ENCODE measurements around the gene KIF16B. TPM values are rescaled to one million over a fixed set of nuclear protein-coding genes. Genes with fewer than 3 reads are reported as not detected.
A peak's percentile ranks its signal among the peaks of the same experiment; 100 is the strongest.

Gene KIF16B
- total and polyA plus RNA-seq, 9 of the 15 experiments (the other 6 are each of a cell fraction or from before 2014, with no cell fraction given) = 1.00 to 10.6 (median 8.5) TPM

GRCh38 chr20:16280219-16280618, 293.0 kb downstream of the KIF16B start:
- H3K4me2 ChIP-seq (ENCODE audit: insufficient read depth, low read length) = no peak overlapping the region
- ATAC-seq (no peak), FAIRE-seq (no peak), DNase-seq (ENCODE audit: extremely low read depth in 1 of 4, low spot score in 3 of 4) (no peak)
- H3K9me1 ChIP-seq (ENCODE audit: control insufficient read depth, insufficient read depth, low read length) = no peaks in the 10 kb centered on the region
- no peak overlapping the region for H3K9ac ChIP-seq (ENCODE audit: insufficient read depth in 1 of 2, low read depth in 2 of 2, low read length in 2 of 2)
- 61% methylated on average over 2 of the region's 2 CpGs for WGBS (ENCODE audit: insufficient coverage, low coverage, missing lambda C conversion rate)
- ChIA-PET POLR2A (no interaction called here), CTCF (ENCODE audit: low intra/inter-chr PET ratio) (no interaction called here)
- H3K27ac ChIP-seq (ENCODE audit: extremely low read depth, low read depth, low read length) = no peak overlapping the region
- BruUV-seq (replicated peaks) = no TSS peak
- H4K20me1 ChIP-seq (replicated peaks; ENCODE audit: control insufficient read depth, insufficient read depth, low read length) = no peaks in the 10 kb centered on the region
- H3K79me2 ChIP-seq (ENCODE audit: control insufficient read depth, insufficient read depth, low read length) = no peaks in the 10 kb centered on the region
- no peaks in the 10 kb centered on the region for H3K9me3 ChIP-seq (replicated peaks; ENCODE audit: control insufficient read depth, insufficient read depth, low read depth, low read length)
- in situ Hi-C loops (cut with MboI) (no loop called here), intact Hi-C loops (cut with micrococcal nuclease) (no loop called here)
- no peaks in the 10 kb centered on the region for H3K27me3 ChIP-seq (ENCODE audit: control insufficient read depth in 2 of 2, insufficient read depth in 2 of 2, low read length in 2 of 2)
- H2AFZ ChIP-seq (ENCODE audit: low read depth, low read length) = no peak overlapping the region
- H3K4me1 ChIP-seq (replicated peaks in 1 of 2; ENCODE audit: control insufficient read depth in 2 of 2, insufficient read depth in 2 of 2, low read length in 2 of 2) = peaks cover 0 to 3% of the 10 kb centered on the region in 2 experiments; a peak in 1 of 5 replicates
- no peaks in the 10 kb centered on the region for H3K36me3 ChIP-seq (ENCODE audit: control insufficient read depth, insufficient read depth, low read length)
- TF ChIP-seq ZNF3 (CRISPR knock-in tag; IDR thresholded peaks at IDR 0.05) (no peak), TGIF2 (CRISPR knock-in tag; IDR thresholded peaks at IDR 0.05) (no peak)
- H3K4me3 ChIP-seq = no peak overlapping the region

- in situ Hi-C loops (cut with MboI) = no loop called here
- no peak overlapping the region for H3K4me2 ChIP-seq (ENCODE audit: insufficient read depth, low read length)
- H3K36me3 ChIP-seq (ENCODE audit: control insufficient read depth, insufficient read depth, low read length) = no peaks in the 10 kb centered on the region
- intact Hi-C loops (cut with micrococcal nuclease) = no loop called here
- no peaks in the 10 kb centered on the region for H4K20me1 ChIP-seq (replicated peaks; ENCODE audit: control insufficient read depth, insufficient read depth, low read length)
- no peaks in the 10 kb centered on the region for H3K79me2 ChIP-seq (ENCODE audit: control insufficient read depth, insufficient read depth, low read length)
- ATAC-seq (no peak), DNase-seq (ENCODE audit: extremely low read depth in 1 of 4, low spot score in 3 of 4) (no peak), FAIRE-seq (no peak)
- TF ChIP-seq CTCF (IDR thresholded peaks at IDR 0.05 in 2 of 3, conservative IDR thresholded peaks at IDR 0.05 in 1 of 3; ENCODE audit: insufficient read depth in 2 of 3, low read depth in 1 of 3, low read length in 3 of 3) (peak in 1 of 3 experiments; percentile 28; a peak in 1 of 6 replicates), RAD21 (CRISPR knock-in tag; conservative IDR thresholded peaks at IDR 0.05 in 1 of 2, IDR thresholded peaks at IDR 0.05 in 1 of 2) (0 out of 4 replicates have a peak, but pooled peaks of 1 of the 2 experiments have one; percentile 14), ELF1 (tag; IDR thresholded peaks at IDR 0.05) (no peak)
- 45% methylated on average over 5 of the region's 5 CpGs for WGBS (ENCODE audit: insufficient coverage, low coverage, missing lambda C conversion rate)
- ChIA-PET CTCF (ENCODE audit: low intra/inter-chr PET ratio) (interaction anchor here (0.8 kb wide), 1 partner anchor 197 kb away, joined by 3 read pairs; no protein-coding TSS in a partner anchor), POLR2A (no interaction called here)
- no peak overlapping the region for H3K9ac ChIP-seq (ENCODE audit: insufficient read depth in 1 of 2, low read depth in 2 of 2, low read length in 2 of 2)
- no peak overlapping the region for H3K27ac ChIP-seq (ENCODE audit: extremely low read depth, low read depth, low read length)
- H3K9me3 ChIP-seq (replicated peaks; ENCODE audit: control insufficient read depth, insufficient read depth, low read depth, low read length) = no peaks in the 10 kb centered on the region
- no peaks in the 10 kb centered on the region for H3K4me1 ChIP-seq (replicated peaks in 1 of 2; ENCODE audit: control insufficient read depth in 2 of 2, insufficient read depth in 2 of 2, low read length in 2 of 2)
- H3K9me1 ChIP-seq (ENCODE audit: control insufficient read depth, insufficient read depth, low read length) = no peaks in the 10 kb centered on the region
- no peak overlapping the region for H2AFZ ChIP-seq (ENCODE audit: low read depth, low read length)
- no TSS peak for BruUV-seq (replicated peaks)
- no peaks in the 10 kb centered on the region for H3K27me3 ChIP-seq (ENCODE audit: control insufficient read depth in 2 of 2, insufficient read depth in 2 of 2, low read length in 2 of 2)
- no peak overlapping the region for H3K4me3 ChIP-seq
These were observed 293.9 kb downstream of the KIF16B start for GRCh38 chr20:16279320-16279719.
